ENCODE measurements around the gene TBC1D9.

DNA sequence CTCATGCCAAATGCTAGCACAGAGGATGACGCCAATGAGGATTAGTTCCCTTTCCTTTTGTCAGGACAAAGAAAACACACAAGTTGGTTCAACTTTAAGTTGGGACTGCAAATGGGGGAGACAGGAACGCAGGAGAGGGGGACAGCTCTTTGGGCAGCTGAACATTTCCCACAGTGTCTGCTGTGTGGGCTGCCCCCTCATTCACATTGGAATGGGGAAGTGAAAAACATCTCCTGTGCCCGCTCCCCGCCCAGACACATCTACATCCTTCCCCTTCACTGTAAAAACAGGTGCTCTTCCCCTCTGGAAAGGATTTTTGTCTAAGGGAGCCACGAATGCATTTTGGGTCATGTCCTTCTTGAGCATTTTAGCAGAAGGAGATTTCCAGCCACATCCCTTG, 44.5 kb upstream of the TBC1D9 start:
- TF ChIP-seq, protein P1, sequence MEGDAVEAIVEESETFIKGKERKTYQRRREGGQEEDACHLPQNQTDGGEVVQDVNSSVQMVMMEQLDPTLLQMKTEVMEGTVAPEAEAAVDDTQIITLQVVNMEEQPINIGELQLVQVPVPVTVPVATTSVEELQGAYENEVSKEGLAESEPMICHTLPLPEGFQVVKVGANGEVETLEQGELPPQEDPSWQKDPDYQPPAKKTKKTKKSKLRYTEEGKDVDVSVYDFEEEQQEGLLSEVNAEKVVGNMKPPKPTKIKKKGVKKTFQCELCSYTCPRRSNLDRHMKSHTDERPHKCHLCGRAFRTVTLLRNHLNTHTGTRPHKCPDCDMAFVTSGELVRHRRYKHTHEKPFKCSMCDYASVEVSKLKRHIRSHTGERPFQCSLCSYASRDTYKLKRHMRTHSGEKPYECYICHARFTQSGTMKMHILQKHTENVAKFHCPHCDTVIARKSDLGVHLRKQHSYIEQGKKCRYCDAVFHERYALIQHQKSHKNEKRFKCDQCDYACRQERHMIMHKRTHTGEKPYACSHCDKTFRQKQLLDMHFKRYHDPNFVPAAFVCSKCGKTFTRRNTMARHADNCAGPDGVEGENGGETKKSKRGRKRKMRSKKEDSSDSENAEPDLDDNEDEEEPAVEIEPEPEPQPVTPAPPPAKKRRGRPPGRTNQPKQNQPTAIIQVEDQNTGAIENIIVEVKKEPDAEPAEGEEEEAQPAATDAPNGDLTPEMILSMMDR (conservative IDR thresholded peaks at IDR 0.05; ENCODE audit: low read length): no peak
- no peak for TF ChIP-seq EZH2phosphoT487 (IDR thresholded peaks at IDR 0.05; ENCODE audit: borderline replicate concordance, low read depth, low read length)
